Aorta (tissue), 5 donors: ENCODE results near the gene SLC22A8. TPM values are rescaled to one million over a fixed set of nuclear protein-coding genes. Genes with fewer than 3 reads are reported as not detected.

Experiments
- ATAC-seq: fragments of 200-7000 bp; cut with Tn5 transposase; one replicate; pipeline ENCODE4 v1.9.1; 2022; ENCODE audit warnings: moderate library complexity; ENCODE audit not compliant: low FRiP score
- DNase-seq, 2 donors: peaks; one replicate each; pipeline ENCODE4 v3.0.0-alpha.2; 2020
- H3K27ac ChIP-seq, 2 donors: one replicate each; pipeline ENCODE4 v1.5.1; 2013; ENCODE audit warnings: low read length in 2 of 2, mild to moderate bottlenecking in 2 of 2, moderate library complexity in 2 of 2, control low read depth in 1 of 2, inconsistent platforms in 1 of 2, low read depth in 1 of 2
- H3K27me3 ChIP-seq, 2 donors: one replicate each; pipeline ENCODE4 v1.6.1; 2013; ENCODE audit warnings: control low read depth in 1 of 2, low read length in 1 of 2, mild to moderate bottlenecking in 1 of 2, moderate library complexity in 1 of 2; ENCODE audit not compliant: insufficient read depth in 2 of 2, control insufficient read depth in 1 of 2
- H3K36me3 ChIP-seq, 2 donors: one replicate each; pipeline ENCODE4 v1.6.1; 2013; ENCODE audit warnings: control low read depth in 1 of 2, low read length in 1 of 2, mild to moderate bottlenecking in 1 of 2; ENCODE audit not compliant: insufficient read depth in 2 of 2, control insufficient read depth in 1 of 2
- H3K4me1 ChIP-seq, 2 donors: one replicate each; pipeline ENCODE4 v1.6.1; 2013; ENCODE audit warnings: low read length in 2 of 2, control low read depth in 1 of 2, mild to moderate bottlenecking in 1 of 2, moderate library complexity in 1 of 2; ENCODE audit not compliant: insufficient read depth in 2 of 2, control insufficient read depth in 1 of 2
- H3K4me3 ChIP-seq, 2 donors: one replicate each; pipeline ENCODE4 v1.5.1; 2013; ENCODE audit warnings: low read length in 2 of 2, control low read depth in 1 of 2, mild to moderate bottlenecking in 1 of 2
- H3K9me3 ChIP-seq: one replicate; pipeline ENCODE4 v1.6.1; 2013; ENCODE audit warnings: mild to moderate bottlenecking, low read length; ENCODE audit not compliant: control insufficient read depth
- WGBS, 2 donors: extraction: QIAGEN DNeasy Blood & Tissue Kit; methylation state at CpG; one replicate each; pipeline ENCODE4 v1.1.7; 2013; 5-methylcytosine and 5-hydroxymethylcytosine counted together
- intact Hi-C, 2 donors: fragments of 100-400 bp; cut with DNase I; formaldehyde crosslinking; loops; one replicate each; pipeline versions ENCODE4 v1.14.2 to v1.15.0; 2022
- polyA plus RNA-seq, 2 donors: library from polyadenylated mRNA; stranded (reverse); fragments of 200-250 nt; gene quantifications; one replicate each; pipeline ENCODE4 v1.2.3, GENCODE V29; 2013
- total RNA-seq, 2 donors: library from RNA; stranded (reverse); fragmentation: NEBNext Ultra II Directional; extraction: Animal tissue kit (Norgen Biotek cat#: 25700); gene quantifications; one replicate each; pipeline ENCODE4 v1.2.1, GENCODE V29; 2021
- donor health status: healthy with polysubstance abuse.
- donor health status: Bipolar disorder and iron deficiency.
- donor health status: DM: no; HTN: no; CAD: no.
- donor health status: DM: no; HTN: no; CAD: no.
- donor health status: DM: yes; HTN: yes; CAD: no.

SLC22A8 gene
- total and polyA plus RNA-seq, 4 donors, result not detected

- WGBS, 2 donors, result 40 to 45% methylated on average over 23 to 24 of the region's 24 CpGs
- Histone ChIP-seq H3K36me3 (no peaks in the 10 kb centered on the region), H3K27ac (no peak overlapping the region), H3K27me3 (no peaks in the 10 kb centered on the region), H3K4me1 (no peaks in the 10 kb centered on the region), H3K9me3 (no peaks in the 10 kb centered on the region), H3K4me3 (no peak overlapping the region)
- no peak for ATAC-seq
- intact Hi-C loops, result no loop called here
- no peak for DNase-seq
Measured at GRCh38 chr11:63020671-63021291, 5.1 kb upstream of the SLC22A8 start.

GRCh38 chr11:63019506-63019905 lies 3.9 kb upstream of the SLC22A8 start:
- Histone ChIP-seq H3K9me3 (peaks cover 1% of the 10 kb centered on the region), H3K4me3 (no peak overlapping the region), H3K27ac (no peak overlapping the region), H3K4me1 (no peaks in the 10 kb centered on the region), H3K36me3 (no peaks in the 10 kb centered on the region), H3K27me3 (no peaks in the 10 kb centered on the region)
- 61 to 63% methylated on average over 5 of the region's 5 CpGs for WGBS, 2 donors
- ATAC-seq, result no peak
- intact Hi-C loops, result no loop called here
- DNase-seq, result no peak

- ATAC-seq (no peak), DNase-seq (no peak)
- H3K4me3 ChIP-seq, result no peak overlapping the region
- H3K27ac ChIP-seq, result no peak overlapping the region
- intact Hi-C loops, result no loop called here
- no peaks in the 10 kb centered on the region for H3K27me3 ChIP-seq
- no peaks in the 10 kb centered on the region for H3K4me1 ChIP-seq
- H3K9me3 ChIP-seq, result peaks cover 1% of the 10 kb centered on the region
- WGBS, 2 donors, result 21 to 24% methylated on average over 8 of the region's 8 CpGs
- no peaks in the 10 kb centered on the region for H3K36me3 ChIP-seq
Measured at GRCh38 chr11:63017306-63017974, 1.8 kb upstream of the SLC22A8 start.

DNA sequence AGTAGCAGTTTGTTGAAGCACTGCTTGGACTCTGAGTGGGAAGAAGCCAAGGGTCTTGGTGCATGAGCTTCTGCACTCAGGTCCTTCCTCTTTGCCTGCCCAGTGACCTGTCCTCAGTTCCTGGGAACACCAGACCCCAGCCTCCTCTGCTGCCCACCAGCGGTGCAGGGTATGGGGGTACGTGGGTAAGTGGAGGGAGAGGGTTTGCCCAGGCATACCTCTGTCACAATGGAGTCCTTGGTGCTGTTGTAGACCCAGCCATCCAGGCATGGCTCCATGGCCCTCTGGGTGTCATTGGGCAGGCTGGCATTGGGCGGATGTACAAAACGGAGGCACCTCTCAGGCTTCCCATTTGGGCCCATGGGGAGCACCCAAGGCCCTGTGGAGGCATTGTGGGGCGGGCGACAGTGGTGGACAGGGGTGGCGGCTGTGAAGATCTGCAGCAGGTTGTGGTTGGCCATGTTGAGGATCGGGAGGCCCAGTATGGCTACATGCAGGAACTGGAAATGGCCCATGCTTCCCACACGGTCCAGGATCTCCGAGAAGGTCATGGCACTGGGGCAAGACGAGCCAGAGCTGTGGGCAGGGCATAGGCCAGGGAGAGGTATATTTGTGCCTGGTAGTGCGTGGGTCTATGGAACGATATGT lies 1.1 kb downstream of the SLC22A8 start:
- H3K36me3 ChIP-seq, result no peaks in the 10 kb centered on the region
- H3K27ac ChIP-seq, result no peak overlapping the region
- intact Hi-C loops, result no loop called here
- no peaks in the 10 kb centered on the region for H3K4me1 ChIP-seq
- no peaks in the 10 kb centered on the region for H3K27me3 ChIP-seq
- no peak overlapping the region for H3K4me3 ChIP-seq
- ATAC-seq (no peak), DNase-seq (no peak)
- H3K9me3 ChIP-seq, result peaks cover 1% of the 10 kb centered on the region
- WGBS, 2 donors, result 94 to 95% methylated on average over 13 of the region's 13 CpGs

- no peak overlapping the region for H3K27ac ChIP-seq
- no peaks in the 10 kb centered on the region for H3K4me1 ChIP-seq
- no peak for ATAC-seq
- no peak for DNase-seq
- intact Hi-C loops, result no loop called here
- H3K4me3 ChIP-seq, result no peak overlapping the region
- peaks cover 1% of the 10 kb centered on the region for H3K9me3 ChIP-seq
- 96% methylated on average over 1 of the region's 1 CpG for WGBS, 2 donors
- no peaks in the 10 kb centered on the region for H3K27me3 ChIP-seq
- no peaks in the 10 kb centered on the region for H3K36me3 ChIP-seq
Measured at GRCh38 chr11:63012839-63013238, 2.8 kb downstream of the SLC22A8 start.

DNA sequence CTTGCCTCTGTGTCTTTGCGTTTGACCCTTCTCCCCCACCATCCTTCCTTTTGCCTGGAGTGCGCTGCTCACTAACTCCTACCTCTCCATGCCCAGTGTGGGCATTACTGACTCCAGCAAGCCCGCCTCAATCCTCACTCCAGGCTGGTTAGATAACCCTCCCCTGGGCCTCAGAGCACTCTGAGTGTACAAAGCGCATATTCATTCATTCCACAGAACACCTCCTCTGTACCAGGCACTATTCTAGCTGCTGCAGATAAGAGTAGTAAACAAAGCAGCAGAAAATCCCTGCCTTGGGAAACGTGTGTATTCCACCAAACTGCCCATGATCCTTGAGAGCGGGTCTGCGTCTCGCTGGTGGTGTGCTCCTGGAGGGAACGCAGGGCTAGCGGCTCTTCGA lies 3.2 kb downstream of the SLC22A8 start:
- DNase-seq (no peak), ATAC-seq (no peak)
- Histone ChIP-seq H3K27ac (no peak overlapping the region), H3K27me3 (no peaks in the 10 kb centered on the region), H3K36me3 (no peaks in the 10 kb centered on the region), H3K4me1 (no peaks in the 10 kb centered on the region), H3K9me3 (peaks cover 1% of the 10 kb centered on the region), H3K4me3 (no peak overlapping the region)
- intact Hi-C loops, result no loop called here
- 80 to 85% methylated on average over 11 of the region's 11 CpGs for WGBS, 2 donors

GRCh38 chr11:63010934-63011439 lies 4.7 kb downstream of the SLC22A8 start:
- intact Hi-C loops, result no loop called here
- no peak for DNase-seq
- Histone ChIP-seq H3K4me3 (no peak overlapping the region), H3K4me1 (no peaks in the 10 kb centered on the region), H3K9me3 (peaks cover 1% of the 10 kb centered on the region), H3K27ac (no peak overlapping the region), H3K27me3 (no peaks in the 10 kb centered on the region), H3K36me3 (no peaks in the 10 kb centered on the region)
- no peak for ATAC-seq
- 87 to 89% methylated on average over 5 of the region's 5 CpGs for WGBS, 2 donors

GRCh38 chr11:63007920-63008319 lies 7.7 kb downstream of the SLC22A8 start:
- intact Hi-C loops, result no loop called here
- Histone ChIP-seq H3K27ac (no peak overlapping the region), H3K9me3 (no peaks in the 10 kb centered on the region), H3K36me3 (no peaks in the 10 kb centered on the region), H3K4me1 (no peaks in the 10 kb centered on the region), H3K27me3 (no peaks in the 10 kb centered on the region), H3K4me3 (no peak overlapping the region)
- no peak for DNase-seq
- ATAC-seq, result no peak
- WGBS, 2 donors, result 93 to 96% methylated on average over 5 of the region's 5 CpGs

DNA sequence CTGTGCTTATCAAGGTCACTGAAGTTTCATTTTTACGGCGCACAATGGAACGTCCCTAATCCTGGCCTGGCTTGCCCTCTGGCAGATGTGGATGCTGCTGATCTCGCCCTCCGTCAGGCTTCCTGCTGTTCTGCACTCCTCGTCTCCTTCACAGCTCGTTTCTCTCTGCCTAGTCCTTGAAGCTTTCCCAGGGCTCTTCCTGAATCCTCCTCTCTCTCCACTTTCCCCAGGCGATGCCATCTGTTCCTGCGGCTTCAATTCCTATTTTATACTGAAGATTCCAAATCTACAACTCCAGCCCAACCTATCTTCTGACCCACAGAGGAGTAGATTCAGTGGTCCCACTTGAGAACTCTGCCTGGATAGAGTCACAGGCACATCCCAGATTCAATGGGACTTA lies 14.2 kb downstream of the SLC22A8 start:
- no peak for ATAC-seq
- Histone ChIP-seq H3K27me3 (no peaks in the 10 kb centered on the region), H3K27ac (no peak overlapping the region), H3K4me1 (no peaks in the 10 kb centered on the region), H3K4me3 (no peak overlapping the region), H3K36me3 (no peaks in the 10 kb centered on the region), H3K9me3 (no peaks in the 10 kb centered on the region)
- intact Hi-C loops, result no loop called here
- 73 to 77% methylated on average over 9 of the region's 9 CpGs for WGBS, 2 donors
- no peak for DNase-seq
